HL-60 (cell line): ENCODE data around the gene TCERG1.

Experiments used
- REST ChIP-seq: IDR thresholded peaks from 2 replicates; pipeline ENCODE4 v1.6.1; 2012; ENCODE audit warnings: low read depth; ENCODE audit not compliant: insufficient replicate concordance
- TF ChIP-seq, protein P1 (sequence below): IDR thresholded peaks from one replicate; pipeline ENCODE4 v1.5.1; 2011; ENCODE audit warnings: low read length, control low read depth, inconsistent platforms; ENCODE audit not compliant: insufficient read depth

DNA sequence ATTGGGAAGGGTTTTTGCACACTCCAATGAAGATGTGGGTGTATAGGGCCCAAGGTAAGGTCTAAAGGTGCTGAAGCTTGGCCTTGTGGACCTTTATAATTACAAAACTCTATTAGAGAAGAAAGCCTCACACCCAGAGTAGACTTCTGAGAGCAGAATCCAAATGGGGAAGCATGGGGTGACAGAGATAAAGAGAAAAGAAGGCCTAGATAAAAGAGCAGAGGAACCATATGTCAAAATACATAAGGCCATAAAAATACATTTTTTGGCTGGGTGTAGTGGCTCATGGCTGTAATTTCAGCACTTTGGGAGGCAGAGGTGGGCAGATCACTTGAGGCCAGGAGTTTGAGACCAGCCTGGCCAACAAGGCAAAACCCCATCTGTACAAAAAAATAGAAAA, 27.4 kb upstream of the TCERG1 start:
- TF ChIP-seq, protein P1, sequence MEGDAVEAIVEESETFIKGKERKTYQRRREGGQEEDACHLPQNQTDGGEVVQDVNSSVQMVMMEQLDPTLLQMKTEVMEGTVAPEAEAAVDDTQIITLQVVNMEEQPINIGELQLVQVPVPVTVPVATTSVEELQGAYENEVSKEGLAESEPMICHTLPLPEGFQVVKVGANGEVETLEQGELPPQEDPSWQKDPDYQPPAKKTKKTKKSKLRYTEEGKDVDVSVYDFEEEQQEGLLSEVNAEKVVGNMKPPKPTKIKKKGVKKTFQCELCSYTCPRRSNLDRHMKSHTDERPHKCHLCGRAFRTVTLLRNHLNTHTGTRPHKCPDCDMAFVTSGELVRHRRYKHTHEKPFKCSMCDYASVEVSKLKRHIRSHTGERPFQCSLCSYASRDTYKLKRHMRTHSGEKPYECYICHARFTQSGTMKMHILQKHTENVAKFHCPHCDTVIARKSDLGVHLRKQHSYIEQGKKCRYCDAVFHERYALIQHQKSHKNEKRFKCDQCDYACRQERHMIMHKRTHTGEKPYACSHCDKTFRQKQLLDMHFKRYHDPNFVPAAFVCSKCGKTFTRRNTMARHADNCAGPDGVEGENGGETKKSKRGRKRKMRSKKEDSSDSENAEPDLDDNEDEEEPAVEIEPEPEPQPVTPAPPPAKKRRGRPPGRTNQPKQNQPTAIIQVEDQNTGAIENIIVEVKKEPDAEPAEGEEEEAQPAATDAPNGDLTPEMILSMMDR: no peak
- TF ChIP-seq REST: no peak
